ENCODE data around the gene RHEB. TPM values are rescaled to one million over a fixed set of nuclear protein-coding genes. Genes with fewer than 3 reads are reported as not detected.
A peak's percentile ranks its signal among the peaks of the same experiment; 100 is the strongest.

Gene RHEB
- total and polyA plus RNA-seq, 2 of the 13 experiments (the other 11 are each of a cell fraction or from before 2014, with no cell fraction given): 55.0 to 77.6 TPM

GRCh38 chr7:151519765-151520418 lies at the start of gene RHEB (continued):
- TF ChIP-seq MLLT10 (CRISPR knock-in tag; IDR thresholded peaks at IDR 0.05) (no peak), ZNF326 (CRISPR knock-in tag; IDR thresholded peaks at IDR 0.05; ENCODE audit: borderline replicate concordance) (no peak), ZNF512 (CRISPR knock-in tag; IDR thresholded peaks at IDR 0.05) (no peak), TEF (CRISPR knock-in tag; IDR thresholded peaks at IDR 0.05) (no peak), ZFP91 (CRISPR knock-in tag; IDR thresholded peaks at IDR 0.05; ENCODE audit: borderline replicate concordance) (no peak), CEBPG (CRISPR knock-in tag; IDR thresholded peaks at IDR 0.05) (no peak), CBX1 (IDR thresholded peaks at IDR 0.05; ENCODE audit: low read depth) (peak; percentile 91), MAFG (CRISPR knock-in tag; IDR thresholded peaks at IDR 0.05) (no peak), ZNF547 (CRISPR knock-in tag; IDR thresholded peaks at IDR 0.05) (0 out of 2 replicates have a peak, but pooled peaks have one; percentile 11), RFX1 (IDR thresholded peaks at IDR 0.05) (no peak), POGK (CRISPR knock-in tag; conservative IDR thresholded peaks at IDR 0.05) (no peak), ZNF281 (CRISPR knock-in tag; IDR thresholded peaks at IDR 0.05; ENCODE audit: borderline replicate concordance) (no peak), PBX2 (CRISPR knock-in tag; IDR thresholded peaks at IDR 0.05) (no peak), RBFOX2 (IDR thresholded peaks at IDR 0.05; ENCODE audit: low read depth, low read length) (peak; percentile 66)
- TF ChIP-seq, protein P1, sequence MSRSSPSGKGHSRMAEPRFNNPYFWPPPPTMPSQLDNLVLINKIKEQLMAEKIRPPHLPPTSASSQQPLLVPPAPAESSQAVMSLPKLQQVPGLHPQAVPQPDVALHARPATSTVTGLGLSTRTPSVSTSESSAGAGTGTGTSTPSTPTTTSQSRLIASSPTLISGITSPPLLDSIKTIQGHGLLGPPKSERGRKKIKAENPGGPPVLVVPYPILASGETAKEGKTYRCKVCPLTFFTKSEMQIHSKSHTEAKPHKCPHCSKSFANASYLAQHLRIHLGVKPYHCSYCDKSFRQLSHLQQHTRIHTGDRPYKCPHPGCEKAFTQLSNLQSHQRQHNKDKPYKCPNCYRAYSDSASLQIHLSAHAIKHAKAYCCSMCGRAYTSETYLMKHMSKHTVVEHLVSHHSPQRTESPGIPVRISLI (CRISPR knock-in tag; IDR thresholded peaks at IDR 0.05; ENCODE audit: borderline replicate concordance): no peak
- TF ChIP-seq, protein P2, sequence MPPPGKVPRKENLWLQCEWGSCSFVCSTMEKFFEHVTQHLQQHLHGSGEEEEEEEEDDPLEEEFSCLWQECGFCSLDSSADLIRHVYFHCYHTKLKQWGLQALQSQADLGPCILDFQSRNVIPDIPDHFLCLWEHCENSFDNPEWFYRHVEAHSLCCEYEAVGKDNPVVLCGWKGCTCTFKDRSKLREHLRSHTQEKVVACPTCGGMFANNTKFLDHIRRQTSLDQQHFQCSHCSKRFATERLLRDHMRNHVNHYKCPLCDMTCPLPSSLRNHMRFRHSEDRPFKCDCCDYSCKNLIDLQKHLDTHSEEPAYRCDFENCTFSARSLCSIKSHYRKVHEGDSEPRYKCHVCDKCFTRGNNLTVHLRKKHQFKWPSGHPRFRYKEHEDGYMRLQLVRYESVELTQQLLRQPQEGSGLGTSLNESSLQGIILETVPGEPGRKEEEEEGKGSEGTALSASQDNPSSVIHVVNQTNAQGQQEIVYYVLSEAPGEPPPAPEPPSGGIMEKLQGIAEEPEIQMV (CRISPR knock-in tag; IDR thresholded peaks at IDR 0.05; ENCODE audit: low read depth): no peak

All from HepG2 (cell line).